ENCODE measurements around the gene OR51D1.

OR51D1 gene, protein sequence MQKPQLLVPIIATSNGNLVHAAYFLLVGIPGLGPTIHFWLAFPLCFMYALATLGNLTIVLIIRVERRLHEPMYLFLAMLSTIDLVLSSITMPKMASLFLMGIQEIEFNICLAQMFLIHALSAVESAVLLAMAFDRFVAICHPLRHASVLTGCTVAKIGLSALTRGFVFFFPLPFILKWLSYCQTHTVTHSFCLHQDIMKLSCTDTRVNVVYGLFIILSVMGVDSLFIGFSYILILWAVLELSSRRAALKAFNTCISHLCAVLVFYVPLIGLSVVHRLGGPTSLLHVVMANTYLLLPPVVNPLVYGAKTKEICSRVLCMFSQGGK
- total RNA-seq: 0 reads per million in 4 donors

DNA sequence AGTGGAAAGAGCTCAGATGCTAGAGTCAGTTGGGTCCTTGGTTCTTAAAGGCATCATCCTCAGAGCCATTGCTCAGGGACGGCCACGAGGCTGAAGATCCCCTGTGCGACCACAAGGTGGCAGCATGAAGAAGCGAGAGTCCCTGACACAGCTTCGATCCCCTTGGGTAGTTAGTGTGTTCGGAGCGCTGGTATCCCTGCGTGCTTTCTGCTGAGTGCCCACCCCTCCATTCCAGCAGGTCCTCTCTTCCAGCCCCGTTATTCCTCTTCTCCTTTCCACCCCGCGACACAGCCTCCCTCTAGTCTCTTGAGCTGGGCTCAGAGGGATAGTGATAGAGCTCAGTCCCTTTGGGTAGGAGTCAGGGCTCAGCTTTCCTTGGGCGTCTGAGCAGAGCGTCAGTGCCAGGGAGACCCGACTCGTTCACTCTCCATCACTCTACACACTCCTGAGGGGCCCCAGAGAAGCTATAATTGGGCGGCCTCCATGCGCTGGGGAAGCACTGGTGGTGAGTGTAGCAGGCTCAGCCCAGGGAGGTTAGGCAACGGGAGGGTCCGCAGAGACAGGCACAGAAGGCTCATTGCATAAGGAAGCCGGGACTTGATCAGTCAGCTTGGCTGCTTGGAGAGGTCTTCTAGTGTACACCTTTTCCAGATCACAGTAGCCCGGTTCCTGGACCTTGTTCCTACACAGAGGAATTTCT lies at the start of gene OR51D1:
Gene OR51D1, plus strand, starts transcription at position 516 of the 700 bp plus-strand sequence. CDS start 2,314 bp downstream, outside the sequence.
- DNase-seq: peak; percentile 24 to 55 (median 51)

DNA sequence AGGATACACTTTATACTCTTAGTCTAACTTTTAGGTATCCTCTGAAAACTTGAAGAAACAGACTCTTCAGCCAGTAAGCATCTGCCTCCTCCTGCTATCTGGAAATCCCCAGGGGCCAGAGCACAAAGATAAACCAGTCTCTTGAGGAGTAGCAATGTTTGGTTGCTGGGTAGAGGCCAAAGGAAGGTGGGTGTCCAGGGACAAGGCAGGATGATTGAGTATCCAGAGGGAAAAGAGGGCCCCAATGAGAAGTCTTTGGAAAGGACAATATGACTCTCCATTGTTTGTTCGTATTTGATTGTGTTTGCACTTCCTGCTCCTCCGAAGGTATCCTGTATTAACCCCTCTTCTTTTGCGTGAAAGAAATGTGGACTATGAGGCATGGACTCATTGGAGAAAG lies 48.3 kb upstream of the OR51D1 start:
- no peak for DNase-seq

DNA sequence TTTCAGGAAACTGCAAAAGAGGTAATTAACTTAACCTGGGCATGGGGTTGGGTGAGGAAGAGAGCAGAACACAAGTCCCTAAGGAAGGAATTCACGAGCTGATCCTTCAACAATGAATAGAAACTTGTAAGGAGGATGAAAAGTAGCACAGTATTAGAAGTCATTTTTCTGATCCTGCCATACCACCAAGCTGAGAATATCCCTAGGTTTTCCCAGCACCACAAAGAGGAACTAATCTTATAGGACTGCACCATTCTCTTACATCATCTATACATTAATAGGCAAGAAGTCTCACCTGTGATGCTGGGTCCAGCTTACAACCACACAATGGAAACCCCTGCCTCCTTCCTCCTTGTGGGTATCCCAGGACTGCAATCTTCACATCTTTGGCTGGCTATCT lies 43.5 kb upstream of the OR51D1 start, which contains the start of gene OR52I1:
Gene OR52I1, plus strand, starts transcription at position 301 of the 400 bp plus-strand sequence. Its CDS starts 0 bp downstream, at position 301.
- no peak for DNase-seq

DNA sequence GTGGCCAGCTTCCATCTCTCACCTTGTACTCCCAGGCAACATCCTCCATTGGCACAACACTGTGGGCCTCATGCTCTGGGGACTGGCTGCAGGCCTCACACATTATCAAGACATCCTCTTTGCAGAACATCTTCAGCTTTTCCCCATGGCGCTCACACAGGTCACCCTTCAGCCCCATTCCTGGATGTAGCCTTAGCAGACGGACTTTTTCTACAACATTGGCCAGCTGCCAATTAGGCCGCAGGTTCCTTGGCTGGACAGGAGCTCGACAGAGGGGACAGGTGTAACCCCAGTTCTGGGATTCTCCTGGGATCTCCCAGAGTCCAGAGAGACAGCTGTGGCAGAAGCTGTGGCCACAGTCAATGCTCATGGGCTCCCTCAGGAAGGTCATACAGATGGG lies 32.2 kb upstream of the OR51D1 start:
- DNase-seq: no peak

DNA sequence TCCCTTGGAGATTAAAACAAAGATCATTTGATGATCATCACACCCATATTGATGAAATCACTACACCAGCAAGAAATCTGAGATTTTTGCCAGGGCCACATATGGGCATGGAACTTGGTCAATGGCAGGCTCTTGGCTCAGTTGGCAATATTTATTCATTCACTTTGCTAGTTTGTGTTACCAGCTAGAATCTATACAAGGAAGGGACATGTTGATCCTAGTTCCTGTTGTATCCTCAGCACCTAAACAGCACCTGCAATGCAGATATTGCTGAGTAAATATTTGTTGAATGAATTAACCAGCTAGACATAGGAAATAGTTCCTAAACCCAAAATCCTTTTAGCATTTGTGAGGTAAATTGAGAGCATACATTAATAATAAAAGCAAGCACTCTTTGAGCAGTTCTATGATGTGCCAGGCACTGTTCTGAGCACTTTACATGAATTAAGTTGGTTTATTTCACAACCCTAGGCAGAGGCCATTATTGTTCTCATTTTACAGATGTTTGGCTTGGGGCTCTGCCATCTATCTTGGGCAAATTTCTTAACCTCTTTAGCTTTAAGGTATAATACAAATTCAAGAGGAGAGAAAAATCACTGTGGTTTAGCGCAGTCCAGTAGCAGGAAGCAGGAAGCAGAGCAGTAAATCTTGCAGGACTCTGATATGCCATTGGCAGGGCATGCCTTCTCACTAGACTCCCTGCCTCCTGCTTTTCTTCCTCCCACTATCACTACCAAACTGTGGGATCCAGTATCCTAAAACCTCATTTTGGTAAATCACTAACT lies 30.9 kb upstream of the OR51D1 start:
- DNase-seq: no peak

DNA sequence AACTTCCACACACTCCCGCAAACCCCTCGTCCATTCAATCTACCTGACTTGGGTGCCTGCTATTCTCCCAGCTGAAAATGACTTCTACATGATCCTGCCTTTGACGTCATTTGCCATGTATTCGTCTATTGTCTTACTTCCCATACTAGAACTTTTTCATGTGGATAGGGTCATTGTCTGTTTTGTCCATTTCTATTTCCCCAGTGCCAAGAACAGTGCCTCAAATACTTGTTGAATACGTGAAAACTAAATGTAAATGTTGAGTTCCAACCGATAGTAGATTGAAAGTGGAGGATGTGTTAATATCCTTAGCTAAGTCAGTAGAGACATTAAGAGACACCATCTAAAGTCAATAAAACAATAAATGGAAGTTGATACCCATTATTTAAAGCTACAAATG lies 30.2 kb upstream of the OR51D1 start:
- DNase-seq: no peak

DNA sequence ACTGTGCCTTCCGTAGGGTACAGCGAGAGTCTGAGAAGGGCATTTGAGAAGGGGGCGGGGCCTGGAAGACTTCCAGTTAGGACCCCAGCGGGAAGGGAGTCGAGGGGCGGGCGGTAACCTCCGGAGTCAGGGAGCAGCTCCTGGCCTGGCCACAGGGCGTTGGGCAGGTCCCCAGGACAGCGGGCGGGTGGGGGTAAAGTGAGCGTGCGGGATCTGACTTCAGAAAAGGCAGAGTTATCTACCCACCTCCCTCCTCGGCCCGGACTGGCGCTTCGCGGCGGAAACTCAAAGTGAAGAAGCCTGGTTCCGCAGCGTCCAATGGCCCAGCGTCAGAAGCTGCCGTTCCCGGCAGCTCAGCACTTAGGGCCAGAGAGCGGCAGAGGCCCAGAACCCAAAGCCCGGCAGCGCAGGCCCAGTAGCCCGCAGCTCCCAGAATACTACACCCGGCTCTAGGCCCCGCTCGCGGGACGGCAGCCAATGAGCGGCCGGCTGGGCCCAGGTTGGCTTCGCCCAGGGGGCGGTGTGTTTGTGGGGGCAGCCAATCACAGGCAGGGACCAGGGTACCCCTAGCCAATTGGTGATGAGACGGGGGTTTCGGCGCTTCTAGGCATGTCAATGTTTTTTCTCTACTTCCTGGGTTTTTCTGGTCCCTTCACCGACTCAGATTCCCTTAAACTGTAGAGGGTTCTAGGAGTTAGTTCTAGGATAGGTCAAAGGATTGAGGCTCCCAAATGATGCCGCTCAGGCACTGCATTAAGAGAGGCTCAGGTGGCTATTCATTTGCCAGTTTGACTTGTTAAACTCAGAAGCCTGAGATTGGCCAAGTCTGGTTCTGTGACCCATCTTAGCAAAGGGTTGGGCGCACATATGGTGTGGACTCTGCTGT lies 29.3 kb upstream of the OR51D1 start, which contains the start of gene TRIM68:
Gene TRIM68, minus strand, starts transcription at position 451 of the 886 bp plus-strand sequence. CDS start 2,727 bp downstream, outside the sequence.
- peak; percentile 82 to 95 (median 91) for DNase-seq

DNA sequence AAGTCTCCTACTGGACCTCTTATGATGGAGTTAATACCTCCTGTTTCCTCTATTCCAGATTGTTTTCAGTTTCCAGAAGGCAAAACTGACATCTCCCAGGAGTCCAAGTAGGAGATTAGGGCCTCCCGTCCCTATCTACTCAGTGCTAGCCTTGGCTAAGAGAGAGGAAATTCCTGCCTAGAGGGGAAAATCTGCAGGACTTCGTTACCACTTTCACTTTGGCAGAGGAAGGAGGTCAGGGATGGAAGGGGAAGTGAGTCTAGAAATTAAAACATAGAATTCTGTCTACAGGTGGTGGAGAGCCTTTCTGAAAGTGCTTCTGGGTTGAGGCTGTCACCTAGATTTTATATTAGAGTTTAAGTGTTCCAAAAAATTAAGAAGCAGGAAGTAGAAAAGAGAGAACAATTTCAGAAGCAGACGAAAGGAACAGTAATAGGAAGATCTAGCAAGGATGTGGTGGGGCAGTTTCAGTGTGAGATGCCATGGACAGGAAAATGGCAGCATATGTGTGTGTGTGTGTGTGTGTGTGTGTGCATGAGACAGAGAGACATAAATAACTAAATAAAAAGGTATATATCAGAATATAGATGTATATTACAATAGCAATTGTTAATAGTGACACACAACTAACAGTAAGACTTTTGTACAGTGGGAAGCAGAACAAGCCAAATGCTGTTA lies 26.9 kb upstream of the OR51D1 start:
- peak in 1 of 5 donors; percentile 64 for DNase-seq

DNA sequence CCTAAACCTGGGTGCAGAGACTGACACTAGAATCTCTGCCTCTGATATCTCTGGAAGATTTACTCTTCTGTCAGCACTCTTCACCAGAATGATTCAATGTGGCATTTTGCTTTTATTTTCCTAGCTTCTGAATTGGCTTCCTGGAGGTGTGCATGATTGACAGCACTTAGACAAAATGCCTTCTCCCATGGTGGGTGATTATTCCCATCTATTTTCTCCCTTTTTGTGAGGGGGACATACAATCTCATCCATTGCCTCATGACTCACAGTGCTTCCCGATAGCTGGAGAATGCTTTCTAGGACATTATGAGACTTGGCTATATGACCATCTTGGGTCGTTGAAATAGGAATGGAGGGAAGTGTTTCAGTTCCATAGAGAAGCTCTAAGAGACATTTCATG lies 25.3 kb upstream of the OR51D1 start:
- DNase-seq: no peak

DNA sequence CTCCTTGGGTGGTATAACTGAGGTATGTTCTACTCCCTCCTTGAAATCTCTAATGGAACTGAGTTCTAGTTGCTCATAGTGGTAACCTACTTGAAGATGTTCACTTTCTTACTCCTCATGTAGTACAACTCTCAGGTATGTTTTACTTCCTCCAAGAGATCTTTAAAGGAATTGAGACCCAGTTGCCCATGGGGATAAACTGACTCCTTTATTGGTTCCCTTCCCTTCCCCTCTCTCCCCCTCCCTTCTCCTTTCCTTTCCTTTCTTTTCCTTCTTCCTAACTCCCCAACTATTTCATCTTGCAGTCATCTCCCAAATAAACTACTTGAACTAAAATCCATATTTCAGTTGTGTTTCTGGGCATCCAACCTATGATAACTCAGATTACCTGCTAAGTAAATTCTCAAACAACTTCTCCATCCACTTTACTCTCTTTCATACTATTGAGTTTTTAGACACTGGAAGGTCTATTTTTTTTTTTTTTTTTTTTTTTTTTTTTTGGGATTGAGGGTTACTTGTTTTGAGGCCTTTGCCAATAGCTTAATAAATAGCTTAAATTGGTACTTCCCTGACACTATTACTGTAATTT lies 21.3 kb upstream of the OR51D1 start:
- DNase-seq: no peak

DNA sequence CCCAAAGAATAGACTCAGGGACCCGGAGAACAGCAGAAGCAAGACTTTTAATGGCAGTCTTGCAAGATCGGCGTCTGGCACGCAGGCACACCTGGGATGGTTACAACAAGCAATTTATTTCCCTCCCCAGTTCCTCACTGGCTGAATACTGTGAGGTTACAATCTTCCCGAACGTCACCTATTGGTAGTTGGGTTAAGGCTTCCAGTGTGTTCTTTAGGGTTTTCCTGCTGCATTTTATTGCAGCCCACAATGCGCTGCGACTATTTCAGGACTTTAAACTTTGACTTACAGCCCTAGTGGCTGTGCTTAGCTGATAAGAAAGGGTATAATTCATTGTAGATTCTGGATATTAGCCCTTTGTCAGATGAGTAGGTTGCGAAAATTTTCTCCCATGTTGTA lies 17.8 kb upstream of the OR51D1 start:
- DNase-seq: no peak

DNA sequence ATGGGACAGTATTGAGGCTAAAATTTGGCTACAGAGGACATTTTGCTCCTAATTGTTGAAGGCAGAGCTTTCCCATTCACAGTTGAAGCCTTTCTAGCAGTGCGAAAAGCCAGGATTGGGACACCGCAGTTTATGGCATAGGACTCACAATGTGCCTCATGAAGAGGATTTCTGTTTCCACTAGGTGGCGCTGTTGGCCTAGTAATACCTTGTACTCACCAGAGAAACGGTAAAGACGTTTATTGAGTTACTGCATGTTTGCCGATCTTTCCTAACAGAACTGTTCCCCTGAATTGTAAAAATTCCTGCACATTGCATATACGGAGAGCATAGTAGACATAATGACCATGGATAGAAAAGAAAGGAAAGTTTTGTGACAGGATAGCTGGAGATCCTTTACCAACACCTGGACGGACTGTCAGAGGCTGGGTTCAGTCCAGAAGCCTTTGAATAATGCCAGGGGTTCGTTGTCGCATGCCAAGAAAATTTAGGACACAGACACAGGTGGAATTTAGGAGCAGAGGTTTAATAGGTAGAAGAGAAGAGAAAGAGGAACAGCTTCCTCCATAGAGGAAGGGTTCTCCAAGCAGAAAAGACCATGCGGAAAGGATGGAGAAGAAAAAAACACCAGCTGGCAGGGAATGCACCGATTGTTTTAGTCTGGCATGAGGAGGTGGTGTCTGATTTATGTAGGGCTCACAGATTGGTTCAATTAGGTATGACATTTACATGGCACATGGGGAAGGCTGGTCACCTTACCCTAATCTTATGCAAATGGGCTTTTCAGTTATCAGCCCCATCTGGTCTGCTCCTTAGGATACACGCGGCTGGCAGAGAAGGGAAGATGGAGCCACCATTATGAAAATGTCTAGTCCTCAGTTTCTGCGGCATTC lies 10.8 kb upstream of the OR51D1 start:
- peak in 3 of 5 donors; percentile 13 to 40 (median 33) for DNase-seq

DNA sequence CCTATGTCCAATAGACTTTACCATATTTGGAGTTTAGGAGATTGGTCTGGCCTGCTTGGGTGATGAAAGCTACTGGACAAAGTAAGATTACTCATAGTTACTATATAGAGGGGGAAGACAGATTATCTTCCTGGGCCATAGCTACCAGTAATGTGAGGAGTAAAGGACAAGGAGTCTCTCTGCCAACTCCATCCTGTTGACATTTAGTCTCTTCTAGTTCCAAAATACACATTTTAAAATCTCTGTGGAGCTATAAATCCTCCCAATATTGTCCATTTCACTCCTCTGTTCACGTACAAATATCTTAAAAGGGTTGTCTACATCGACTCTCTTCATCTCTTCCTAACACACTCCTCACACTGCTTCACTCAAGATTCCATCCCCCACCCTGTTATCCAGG lies 1.1 kb upstream of the OR51D1 start:
- no peak for DNase-seq

DNA sequence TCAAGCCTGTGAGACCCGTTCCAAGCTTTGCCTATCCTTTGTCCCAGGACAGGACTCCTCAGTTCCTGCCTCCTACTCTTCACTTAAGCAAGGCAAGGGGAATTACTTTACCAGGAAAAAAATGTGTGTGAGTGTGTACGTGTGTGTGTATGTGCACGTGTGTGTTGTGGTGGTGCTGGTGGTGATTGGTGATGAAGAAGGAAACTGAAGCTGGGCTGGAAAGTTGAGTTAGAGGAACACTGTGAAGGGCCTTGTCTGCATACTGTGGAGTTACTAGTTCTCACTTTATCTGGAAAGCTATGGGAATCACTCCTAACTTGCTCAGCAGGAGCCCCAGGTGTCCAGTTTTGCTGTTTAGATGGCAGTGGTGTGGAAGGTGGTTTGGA lies 378 bp downstream of the OR51D1 start:
- no peak for DNase-seq

DNA sequence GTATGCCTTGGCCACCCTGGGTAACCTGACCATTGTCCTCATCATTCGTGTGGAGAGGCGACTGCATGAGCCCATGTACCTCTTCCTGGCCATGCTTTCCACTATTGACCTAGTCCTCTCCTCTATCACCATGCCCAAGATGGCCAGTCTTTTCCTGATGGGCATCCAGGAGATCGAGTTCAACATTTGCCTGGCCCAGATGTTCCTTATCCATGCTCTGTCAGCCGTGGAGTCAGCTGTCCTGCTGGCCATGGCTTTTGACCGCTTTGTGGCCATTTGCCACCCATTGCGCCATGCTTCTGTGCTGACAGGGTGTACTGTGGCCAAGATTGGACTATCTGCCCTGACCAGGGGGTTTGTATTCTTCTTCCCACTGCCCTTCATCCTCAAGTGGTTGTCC lies 2.7 kb downstream of the OR51D1 start:
- no peak for DNase-seq

DNA sequence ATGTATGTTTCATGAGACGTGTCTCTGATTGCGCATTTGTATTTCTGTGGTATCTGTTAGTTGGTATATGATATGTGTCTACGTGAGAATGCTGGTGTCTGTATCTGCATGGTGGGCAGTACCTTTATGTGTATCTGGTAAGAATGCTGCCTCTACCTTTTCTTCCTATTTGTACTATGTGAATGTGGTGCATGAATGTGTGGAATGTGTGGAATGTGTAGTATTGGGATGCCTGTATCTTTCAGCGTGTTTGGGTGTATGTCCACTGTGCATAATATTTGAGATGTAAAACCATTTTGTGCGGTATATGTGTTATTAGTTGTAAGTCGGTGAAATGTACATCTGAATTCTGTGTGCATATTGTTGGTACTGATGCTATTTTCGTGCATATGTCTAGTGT lies 4.2 kb downstream of the OR51D1 start:
- DNase-seq: no peak

DNA sequence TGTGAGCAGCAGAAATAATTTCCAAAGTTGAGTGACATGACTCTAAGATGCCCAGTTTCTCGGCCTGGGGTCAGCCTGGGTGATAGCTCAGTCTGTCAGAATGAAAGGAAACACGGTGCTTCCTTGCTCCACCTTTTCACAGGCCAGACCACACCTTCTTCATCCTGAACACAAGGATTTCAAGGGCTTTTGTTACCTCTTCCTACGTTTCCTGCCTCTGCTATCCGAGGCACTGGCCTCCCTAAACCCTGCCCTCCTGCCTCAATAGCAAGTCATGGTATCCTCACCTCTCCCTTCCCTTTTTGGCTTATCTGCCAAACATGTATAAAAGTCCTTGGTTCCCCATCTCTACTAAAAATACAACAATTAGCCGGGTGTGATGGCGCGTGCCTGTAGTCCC lies 4.8 kb downstream of the OR51D1 start:
- no peak for DNase-seq

DNA sequence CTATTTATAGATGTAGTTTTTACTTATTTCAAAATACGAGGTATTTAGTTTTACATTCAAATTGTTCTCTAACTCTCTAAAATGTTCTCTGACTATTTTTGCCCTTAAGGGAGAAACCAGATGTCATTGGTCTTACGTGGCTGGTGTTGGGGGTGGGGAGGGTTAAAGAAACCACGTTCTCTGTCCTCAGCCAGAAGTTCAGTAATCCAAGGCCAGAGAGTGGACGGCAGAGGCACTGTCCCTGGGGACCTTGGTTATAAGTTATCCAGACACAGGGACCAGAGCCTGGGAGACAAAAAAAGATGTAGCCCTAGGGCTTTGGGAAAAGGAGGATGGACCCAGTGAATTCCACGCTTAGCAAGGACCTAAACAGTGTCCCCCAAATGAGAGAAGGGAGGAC lies 5.8 kb downstream of the OR51D1 start:
- DNase-seq: no peak

DNA sequence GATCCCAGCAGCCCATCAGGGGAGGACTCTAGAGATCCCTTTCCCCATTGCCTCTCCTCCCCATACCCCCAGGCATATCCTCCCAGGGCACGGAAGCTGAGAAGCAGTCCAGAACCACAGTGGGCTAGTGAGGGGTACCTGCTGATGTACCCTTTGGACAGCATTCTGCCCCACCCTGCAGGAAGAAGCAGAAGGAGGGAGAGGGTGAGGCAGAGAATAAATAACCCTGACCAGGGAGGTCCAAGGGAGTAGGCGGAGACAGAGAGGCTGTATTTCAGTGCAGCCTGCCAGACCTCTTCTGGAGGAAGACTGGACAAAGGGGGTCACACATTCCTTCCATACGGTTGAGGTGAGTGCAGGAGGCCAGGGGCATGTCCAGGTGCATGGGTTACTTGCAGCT lies 6.4 kb downstream of the OR51D1 start, which contains the start of gene OR51E1:
Gene OR51E1, plus strand, starts transcription at position 301 of the 400 bp plus-strand sequence. CDS start 8,545 bp downstream, outside the sequence.
- DNase-seq: no peak

DNA sequence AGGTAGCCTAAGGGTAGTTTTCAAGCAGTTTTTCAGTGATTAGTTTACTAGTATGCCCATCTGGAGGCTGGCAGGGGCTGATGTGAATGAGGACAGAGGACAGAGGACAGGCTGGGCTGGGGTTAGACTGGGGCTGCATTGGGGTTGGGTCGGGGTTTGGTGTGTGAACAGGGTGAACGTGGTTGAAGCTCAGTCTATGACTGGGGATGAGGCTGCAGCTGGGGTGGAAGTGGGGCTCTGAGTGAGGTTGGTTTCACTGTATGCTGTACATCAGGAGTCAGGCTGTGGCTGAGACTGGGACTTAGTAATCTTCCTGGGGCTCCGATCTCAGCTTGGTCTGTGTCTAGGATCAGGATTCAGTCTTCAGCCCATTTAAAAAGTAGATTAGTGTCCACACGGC lies 7.0 kb downstream of the OR51D1 start:
- DNase-seq: no peak
